Stimulated activated CD4-positive, alpha-beta T cell treated with anti-CD3 and anti-CD28 coated beads, Interleukin-1b, Interleukin-23, amount 100 ng/mL, for 1 hour (primary cell): ENCODE data around the gene ADAM30.

Experiments used
- DNase-seq, 2 donors: peaks; one replicate each; pipeline ENCODE4 v3.0.0-alpha.2; 2020; ENCODE audit warnings: low read depth in 2 of 2

ADAM30 gene

GRCh38 chr1:119908661-119909060 is 12.3 kb upstream of the ADAM30 start:
- DNase-seq: no peak

GRCh38 chr1:119906927-119907652 is 10.8 kb upstream of the ADAM30 start:
- DNase-seq: no peak

- no peak for DNase-seq
Measured at GRCh38 chr1:119903443-119903835, 7.1 kb upstream of the ADAM30 start.

GRCh38 chr1:119902775-119903442 is 6.6 kb upstream of the ADAM30 start:
- no peak for DNase-seq

- no peak for DNase-seq
Measured at GRCh38 chr1:119898981-119899720, 2.8 kb upstream of the ADAM30 start.

GRCh38 chr1:119898530-119898929 is 2.2 kb upstream of the ADAM30 start:
- no peak for DNase-seq

GRCh38 chr1:119895102-119895501 is 1.2 kb downstream of the ADAM30 start:
- DNase-seq: no peak

GRCh38 chr1:119893827-119894700 is 2.3 kb downstream of the ADAM30 start:
- no peak for DNase-seq

GRCh38 chr1:119893238-119893791 is 3.0 kb downstream of the ADAM30 start:
- DNase-seq: no peak

GRCh38 chr1:119891386-119891785 is 4.9 kb downstream of the ADAM30 start:
- DNase-seq: no peak

- DNase-seq: no peak
Measured at GRCh38 chr1:119888476-119888875, 7.8 kb downstream of the ADAM30 start.

- no peak for DNase-seq
Measured at GRCh38 chr1:119887427-119887826, 8.9 kb downstream of the ADAM30 start.

GRCh38 chr1:119885903-119886783 is 10.2 kb downstream of the ADAM30 start:
- DNase-seq: peak in 1 of 2 donors; percentile 39

GRCh38 chr1:119884711-119885110 is 11.6 kb downstream of the ADAM30 start:
- no peak for DNase-seq

GRCh38 chr1:119883826-119884225 is 12.5 kb downstream of the ADAM30 start:
- DNase-seq: no peak

- no peak for DNase-seq
Measured at GRCh38 chr1:119882132-119883049, 13.9 kb downstream of the ADAM30 start.

GRCh38 chr1:119879510-119880434 is 16.5 kb downstream of the ADAM30 start:
- no peak for DNase-seq

- no peak for DNase-seq
Measured at GRCh38 chr1:119878171-119878570, 18.1 kb downstream of the ADAM30 start.
